GOT3 (cell line): ENCODE measurements around the gene CEP112.

Experiments used
- DNase-seq: peaks from one replicate; lab custom pipeline; 2025; ENCODE audit warnings: mixed read lengths; lab: John Stamatoyannopoulos, UW

The CEP112 gene

GRCh38 chr17:66211047-66211810, 19.3 kb upstream of the CEP112 start:
- no peak for DNase-seq

- no peak for DNase-seq
These were observed 18.3 kb upstream of the CEP112 start for GRCh38 chr17:66210208-66210574.

GRCh38 chr17:66207936-66208335, 16.0 kb upstream of the CEP112 start:
- DNase-seq, result no peak

DNA sequence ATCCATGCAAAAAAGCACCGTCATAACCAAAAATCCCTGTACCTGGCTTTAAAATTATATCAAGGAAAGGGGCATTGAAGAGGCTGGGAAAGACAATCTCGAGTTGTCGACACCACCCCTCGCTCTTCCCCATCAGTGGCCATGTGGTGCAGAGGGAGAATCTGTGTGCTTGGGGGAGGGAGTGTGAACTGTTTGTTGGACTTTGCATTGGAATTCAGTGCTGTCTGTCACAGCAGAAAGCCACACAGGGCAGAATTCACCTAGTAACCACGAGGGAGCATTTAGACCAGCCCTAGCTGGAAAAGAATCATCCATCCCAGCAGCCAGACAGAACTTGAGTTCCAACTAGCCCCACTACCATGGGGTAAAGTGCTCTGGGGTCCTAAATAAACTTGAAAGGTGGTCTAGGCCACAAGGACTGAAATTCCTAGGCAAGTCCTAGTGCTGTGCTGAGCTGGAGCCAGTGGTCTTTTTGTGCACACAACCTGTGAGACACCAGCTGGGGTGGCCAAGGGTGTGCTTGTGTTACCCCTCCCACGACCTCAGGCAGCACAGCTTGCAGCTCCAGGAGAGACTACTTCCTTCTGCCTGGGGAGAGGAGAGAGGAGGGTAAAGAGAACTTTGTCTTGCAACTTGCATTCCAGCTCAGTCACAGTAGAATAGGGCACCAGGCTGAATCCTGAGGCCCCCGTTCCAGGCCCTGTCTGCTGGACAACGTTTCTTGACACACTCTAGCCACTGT, 11.5 kb upstream of the CEP112 start:
- DNase-seq, result no peak

DNA sequence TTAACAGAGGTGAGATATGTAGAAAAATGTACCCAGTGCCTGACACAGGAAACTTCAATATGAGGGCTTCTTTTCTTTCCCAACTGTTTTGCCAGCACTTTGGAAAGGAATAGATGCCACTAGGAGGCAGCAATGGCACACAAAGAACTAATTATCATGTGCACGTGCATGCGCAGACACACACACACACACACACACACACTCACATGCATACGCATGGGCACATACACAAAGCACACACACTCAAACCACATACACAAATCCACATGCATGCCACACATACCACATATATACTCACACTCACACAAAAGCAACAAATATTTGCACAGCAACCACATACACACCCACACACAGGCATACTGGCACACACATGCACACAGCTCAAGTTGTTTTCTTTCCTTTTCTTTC, 8.8 kb upstream of the CEP112 start:
- no peak for DNase-seq

DNA sequence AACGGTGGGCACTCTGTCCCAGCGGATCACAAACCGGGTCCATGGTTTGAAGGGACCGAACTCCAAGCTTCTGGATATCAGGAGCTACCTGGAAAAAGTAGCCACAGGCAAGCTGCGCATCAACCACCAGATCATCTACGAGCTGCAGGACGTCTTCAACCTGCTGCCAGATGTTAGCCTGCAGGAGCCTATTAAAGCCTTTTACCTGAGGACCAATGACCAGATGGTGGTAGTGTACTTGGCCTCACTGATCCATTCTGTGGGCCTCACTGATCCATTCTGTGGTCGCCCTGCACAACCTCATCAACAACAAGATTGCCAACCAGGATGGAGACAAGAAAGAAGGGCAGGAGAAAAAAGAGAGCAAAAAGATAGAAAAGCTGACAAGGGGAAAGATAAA, 6.3 kb upstream of the CEP112 start:
- DNase-seq, result no peak

GRCh38 chr17:66192378-66192687, 400 bp upstream of the CEP112 start:
- no peak for DNase-seq

- DNase-seq, result no peak
These were observed 968 bp downstream of the CEP112 start for GRCh38 chr17:66190738-66191592.

- DNase-seq, result no peak
These were observed 4.2 kb downstream of the CEP112 start for GRCh38 chr17:66187718-66188117.

GRCh38 chr17:66185862-66186261, 6.1 kb downstream of the CEP112 start:
- DNase-seq, result no peak

- no peak for DNase-seq
These were observed 7.5 kb downstream of the CEP112 start for GRCh38 chr17:66184392-66184791.

GRCh38 chr17:66183529-66183928, 8.4 kb downstream of the CEP112 start:
- DNase-seq, result no peak

DNA sequence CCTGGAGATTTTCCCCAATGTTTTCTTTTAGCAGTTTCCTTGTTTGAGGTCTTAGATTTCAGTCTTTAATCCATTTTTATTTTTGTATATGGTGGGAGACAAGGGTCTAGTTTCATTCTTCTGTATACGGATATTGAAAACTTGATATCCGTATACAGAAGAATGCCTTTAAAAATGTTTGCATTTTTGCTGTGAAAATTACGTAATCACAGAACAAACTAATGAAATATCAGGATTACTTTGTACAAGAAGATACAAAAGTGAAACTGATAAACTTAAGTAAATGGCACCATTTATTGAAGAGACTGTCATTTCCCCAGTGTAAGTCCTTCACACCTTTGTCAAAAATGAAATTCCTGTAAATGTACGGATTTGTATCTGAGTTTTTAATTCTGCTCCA, 13.3 kb downstream of the CEP112 start:
- no peak for DNase-seq

DNA sequence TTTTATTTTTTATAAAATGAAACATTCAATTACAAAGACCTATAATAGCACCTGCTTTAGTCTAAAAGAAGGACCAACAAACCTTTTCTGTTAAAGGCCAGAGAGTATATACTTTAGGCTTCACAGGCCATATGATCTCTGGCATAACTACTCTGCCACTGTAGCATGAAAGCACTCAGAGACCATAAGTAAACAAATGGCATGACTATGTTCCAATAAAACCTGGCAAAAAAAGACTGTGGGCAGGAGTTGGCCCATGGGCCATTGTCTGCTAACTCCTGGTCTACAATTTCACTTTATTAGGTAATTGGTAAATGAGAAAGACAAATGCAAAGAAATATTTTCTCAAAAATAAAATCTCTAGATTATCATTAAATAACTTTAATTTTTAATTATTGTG, 14.9 kb downstream of the CEP112 start:
- DNase-seq, result no peak

DNA sequence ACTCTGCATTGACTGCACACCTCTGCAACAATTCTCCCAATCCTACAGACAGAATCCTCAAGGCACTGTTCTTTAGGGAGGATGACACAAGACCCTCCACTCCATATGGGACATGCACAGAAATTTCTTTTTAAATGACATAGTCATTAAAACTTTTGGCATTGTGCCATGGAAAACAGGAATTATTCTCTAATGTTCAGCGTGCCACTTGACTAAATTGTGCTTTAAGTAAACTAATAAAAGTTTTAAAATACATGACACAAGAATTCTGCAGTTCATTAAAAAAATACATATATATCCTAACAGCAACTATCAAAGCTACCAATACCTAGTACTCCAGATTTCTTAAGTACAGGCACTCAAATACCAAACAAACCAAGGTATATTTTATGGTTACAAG, 16.0 kb downstream of the CEP112 start:
- no peak for DNase-seq

DNA sequence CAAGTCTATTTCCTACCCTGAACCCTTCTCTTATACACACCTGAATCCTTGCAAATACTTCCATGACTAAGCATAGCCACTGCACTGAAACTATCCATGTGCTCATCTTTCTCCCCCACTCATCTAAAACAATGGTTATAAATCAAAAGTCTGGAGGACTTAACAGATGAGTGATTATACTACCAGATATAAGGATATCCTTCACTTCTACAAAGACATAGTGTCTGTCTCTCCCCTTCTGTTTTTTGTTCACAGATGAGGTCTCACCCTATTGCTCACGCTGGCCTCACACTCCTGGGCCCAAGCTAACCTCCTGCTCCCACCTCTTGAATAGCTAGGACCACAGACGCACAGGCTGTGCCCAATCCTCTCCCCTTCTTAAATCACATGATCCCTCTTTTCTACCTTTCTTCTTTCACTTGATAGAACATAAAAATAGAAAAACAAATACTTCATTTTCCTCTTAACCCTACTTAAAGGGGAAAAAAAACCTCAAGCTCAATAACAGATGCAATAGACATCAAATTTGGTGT, 19.2 kb downstream of the CEP112 start:
- no peak for DNase-seq

DNA sequence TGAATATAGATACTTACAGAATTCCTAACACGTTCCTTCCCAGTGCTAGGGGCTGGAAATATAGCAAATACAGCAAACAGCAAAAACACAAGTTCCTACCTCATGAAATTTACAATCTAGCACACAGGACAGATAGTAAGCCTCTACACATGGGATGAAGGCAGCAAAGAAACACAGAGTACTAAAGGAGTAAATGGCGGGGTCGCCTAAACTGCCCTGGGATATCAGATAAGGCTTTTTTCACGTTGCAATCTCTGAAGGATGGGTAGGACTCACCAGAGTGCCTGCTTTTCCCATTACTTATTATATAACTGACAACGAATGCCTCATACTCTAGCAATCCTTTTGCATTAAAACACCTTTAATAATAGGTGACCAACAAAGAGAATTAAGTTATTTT, 19.8 kb downstream of the CEP112 start:
- DNase-seq, result no peak

DNA sequence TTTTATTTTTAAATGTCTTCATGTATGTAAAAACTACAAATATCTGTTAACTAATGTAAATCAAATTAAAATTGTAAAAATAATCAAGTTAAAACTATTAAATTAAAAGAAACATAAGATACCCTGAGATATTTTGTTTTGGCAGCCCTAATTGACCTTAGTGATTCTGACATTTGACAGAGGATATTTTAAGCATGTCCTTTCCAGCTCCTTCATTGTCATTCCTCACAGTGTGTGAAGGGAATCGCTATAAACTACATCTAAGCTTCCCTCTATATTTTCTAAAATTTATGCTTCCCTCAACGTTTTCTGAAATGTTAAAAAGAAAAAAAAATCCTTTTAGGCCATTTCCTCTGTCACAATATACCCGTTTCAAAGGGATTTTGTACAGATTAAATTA, 20.2 kb downstream of the CEP112 start:
- DNase-seq, result no peak

DNA sequence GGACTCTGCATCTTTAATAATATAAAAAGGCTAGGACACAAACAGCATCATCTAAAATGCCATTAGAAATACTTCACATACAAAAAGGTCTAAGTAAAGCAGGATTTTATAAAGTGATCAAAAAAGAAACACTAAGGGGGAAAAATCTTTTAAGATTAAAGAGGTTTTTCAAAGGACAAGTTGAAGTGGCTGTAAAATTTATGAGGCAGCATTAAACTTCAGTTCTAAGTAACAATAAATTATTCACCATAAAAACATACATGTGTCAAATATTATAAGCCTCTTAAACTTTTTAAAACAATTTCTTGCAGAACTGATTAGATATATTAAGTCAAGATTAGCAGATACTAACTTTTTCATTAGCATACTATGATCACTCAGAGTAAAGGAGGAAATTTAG, 20.8 kb downstream of the CEP112 start:
- DNase-seq, result no peak

- no peak for DNase-seq
These were observed 22.1 kb downstream of the CEP112 start for GRCh38 chr17:66169839-66170238.

GRCh38 chr17:66167189-66167815, 24.6 kb downstream of the CEP112 start:
- no peak for DNase-seq

- DNase-seq, result no peak
These were observed 26.3 kb downstream of the CEP112 start for GRCh38 chr17:66165537-66166123.
